K562 (cell line): Measurements from ENCODE around the gene PPM1F. TPM values are rescaled to one million over a fixed set of nuclear protein-coding genes. Genes with fewer than 3 reads are reported as not detected.

Experiments
- CXXC5 ChIP-seq: fragments of 250-450 bp; sonication (Bioruptor Pico); IDR thresholded peaks from 2 replicates; pipeline ENCODE4 v1.8.0; 2022; ENCODE audit warnings: inconsistent platforms, mild to moderate bottlenecking, moderate library complexity
- ERF ChIP-seq: fragments of 450-650 bp; formaldehyde crosslinking; IDR thresholded peaks from 2 replicates; pipeline ENCODE4 v1.4.0; 2020; ENCODE audit warnings: mild to moderate bottlenecking, mixed read lengths
- JUNB ChIP-seq: fragments of 450-650 bp; formaldehyde crosslinking; conservative IDR thresholded peaks from 2 replicates; pipeline ENCODE4 v1.4.0; 2020; ENCODE audit warnings: mild to moderate bottlenecking
- MAFF ChIP-seq: IDR thresholded peaks from 2 replicates; pipeline ENCODE4 v1.6.1; 2012; ENCODE audit warnings: low read length, improper control_type of control experiment
- PHF21A ChIP-seq: fragments of 450-650 bp; IDR thresholded peaks from 2 replicates; pipeline ENCODE4 v1.6.1; 2017; ENCODE audit warnings: low read depth, borderline replicate concordance
- PRPF4 ChIP-seq: fragments of 200-400 bp; formaldehyde crosslinking; IDR thresholded peaks from one replicate; pipeline ENCODE4 v1.6.1; 2017; ENCODE audit warnings: low read length, low read depth, mild to moderate bottlenecking; ENCODE audit not compliant: insufficient read depth, poor library complexity, severe bottlenecking
- TAF15 ChIP-seq: fragments of 200-400 bp; formaldehyde crosslinking; IDR thresholded peaks from 2 replicates; pipeline ENCODE4 v1.6.1; 2017; ENCODE audit warnings: mild to moderate bottlenecking, low read depth, low read length, moderate library complexity
- ZNF165 ChIP-seq: fragments of 250-450 bp; sonication (Bioruptor Pico); IDR thresholded peaks from 2 replicates; pipeline ENCODE4 v1.4.0; 2020; ENCODE audit warnings: borderline replicate concordance
- ZNF232 ChIP-seq: sonication (generic); formaldehyde crosslinking; IDR thresholded peaks from 2 replicates; pipeline ENCODE4 v1.8.0; 2022; ENCODE audit warnings: mild to moderate bottlenecking, missing genetic modification reagents
- polyA plus RNA-seq, 8 experiments: library from polyadenylated mRNA; depleted of rRNA in 4 of 8; stranded (reverse) in 5 of 8; unstranded in 3 of 8; fragments of >200 nt; fragmentation: Nextera tagmentation in 2 of 8; fragmentation: Illumina TruSeq in 1 of 8; extraction: Ambion mirVana in 2 of 8; extraction: Trizol in 1 of 8; gene quantifications; 2 replicates each; pipeline versions ENCODE4 v1.2.1 to v1.2.3, GENCODE V29; 2011 to 2014; ENCODE audit warnings: inconsistent platforms in 1 of 8, missing spikeins in 1 of 8
- total RNA-seq, 7 experiments: library from RNA; depleted of rRNA in 6 of 7; stranded (reverse); fragments of >200 nt in 6 of 7; fragmentation: Illumina TruSeq in 2 of 7; extraction: Trizol in 2 of 7; gene quantifications; 2 replicates each; pipeline versions ENCODE4 v1.2.1 to v1.2.3, GENCODE V29; 2011 to 2021; ENCODE audit warnings: low replicate concordance in 1 of 7

The PPM1F gene
- total and polyA plus RNA-seq, 9 of the 15 experiments (the other 6 are each of a cell fraction or from before 2014, with no cell fraction given) = 2.1 to 159 (median 64.0) TPM

DNA sequence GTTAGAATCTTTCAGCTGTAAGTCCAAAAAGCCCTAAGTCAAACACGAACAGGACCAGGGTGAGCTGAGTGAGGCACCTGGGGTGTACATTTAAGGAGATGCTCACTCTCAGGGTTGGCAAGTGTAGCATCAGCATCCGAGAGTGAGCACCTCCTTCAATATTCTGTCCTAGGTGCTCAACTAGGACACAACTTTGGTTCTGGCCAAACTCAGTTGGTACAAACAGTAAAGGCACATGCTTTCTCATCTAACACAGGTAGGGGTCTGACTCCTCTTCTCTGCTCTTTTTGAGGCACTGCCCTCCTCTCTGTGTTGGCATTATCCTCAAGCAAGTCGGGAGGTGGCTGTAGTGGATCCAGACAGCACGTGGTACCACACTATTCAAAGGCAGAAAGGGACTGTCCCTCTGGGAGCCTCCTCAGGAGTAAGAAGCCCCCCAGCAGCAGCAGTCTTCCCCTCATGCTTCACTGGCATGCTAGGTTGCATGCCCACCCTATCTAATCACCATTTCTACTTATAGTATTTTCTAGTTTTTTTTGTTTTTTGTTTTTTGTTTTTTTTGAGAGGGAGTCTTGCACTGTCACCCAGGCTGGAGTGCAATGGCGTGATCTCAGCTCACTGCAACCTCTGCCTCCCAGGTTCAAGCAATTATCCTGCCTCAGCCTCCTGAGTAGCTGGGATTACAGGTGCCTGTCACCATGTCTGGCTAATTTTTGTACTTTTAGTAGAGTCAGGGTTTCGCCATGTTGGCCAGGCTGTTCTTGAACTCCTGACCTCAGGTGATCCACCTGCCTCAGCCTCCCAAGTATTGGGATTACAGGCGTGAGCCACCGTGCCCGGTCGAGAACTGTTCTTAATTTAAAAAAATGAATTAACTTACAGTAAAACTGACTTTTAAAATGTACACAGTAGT is 70.6 kb downstream of the PPM1F start (continued):
- TF ChIP-seq PRPF4 = no peak
- no peak for TF ChIP-seq MAFF
- no peak for TF ChIP-seq PHF21A
- peak; percentile 20; the same call in 1 of the 2 replicates for TF ChIP-seq CXXC5
- no peak for TF ChIP-seq TAF15
- TF ChIP-seq ZNF165 (CRISPR knock-in tag) = 0 out of 2 replicates have a peak, but pooled peaks have one; percentile 7
- no peak for TF ChIP-seq ERF
- TF ChIP-seq JUNB (CRISPR knock-in tag) = no peak
- peak; percentile 76; the same call in 1 of the 2 replicates for TF ChIP-seq ZNF232 (CRISPR knock-in tag)
